Kidney epithelial cell (primary cell): ENCODE measurements around the gene HOMER2. TPM values are rescaled to one million over a fixed set of nuclear protein-coding genes. Genes with fewer than 3 reads are reported as not detected.

Source experiments
- DNase-seq: peaks from one replicate; pipeline ENCODE4 v3.0.0-alpha.2; 2010; ENCODE audit warnings: low read depth
- H3K27me3 ChIP-seq: 2 replicates; pipeline ENCODE4 v1.6.0; 2011; ENCODE audit warnings: low read length; ENCODE audit not compliant: control insufficient read depth, insufficient read depth
- H3K36me3 ChIP-seq: 2 replicates; pipeline ENCODE4 v1.5.1; 2011; ENCODE audit warnings: low read length; ENCODE audit not compliant: control insufficient read depth, insufficient read depth
- H3K4me3 ChIP-seq: 2 replicates; pipeline ENCODE4 v1.5.1; 2011; ENCODE audit warnings: low read depth, mild to moderate bottlenecking, control low read depth, low read length
- total RNA-seq: library from RNA; depleted of rRNA; stranded (reverse); fragments of >200 nt; gene quantifications from 2 replicates; pipeline ENCODE4 v1.2.3, GENCODE V29; 2015
- TF ChIP-seq, protein P1 (sequence below): IDR thresholded peaks from 2 replicates; pipeline ENCODE4 v1.5.1; 2011; ENCODE audit warnings: mild to moderate bottlenecking, moderate library complexity, low read length, control low read depth, inconsistent platforms; ENCODE audit not compliant: insufficient read depth, poor library complexity, severe bottlenecking

HOMER2 gene
- total RNA-seq, 1 donor from 2014 or later, result 56.4 TPM

DNA sequence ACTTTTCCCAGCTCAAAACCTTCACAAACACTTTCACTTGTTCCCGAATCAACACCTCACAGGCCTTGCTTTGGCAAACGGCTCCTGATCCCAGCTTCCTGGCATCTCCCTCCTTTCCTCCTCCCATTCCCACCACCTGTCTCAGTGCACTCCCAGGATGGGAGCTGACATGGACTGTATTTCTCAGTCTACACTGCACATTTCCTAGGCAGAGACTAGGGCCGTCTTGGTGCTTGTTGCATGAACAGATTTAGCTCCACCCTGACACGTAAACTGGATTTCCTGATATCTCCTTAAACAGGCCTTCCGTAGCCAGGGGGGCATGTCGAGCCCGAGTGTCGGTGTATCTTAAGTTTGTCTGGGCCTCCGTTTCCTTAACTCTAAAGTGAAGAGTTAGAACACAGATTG lies 143.9 kb downstream of the HOMER2 start:
- Histone ChIP-seq H3K36me3 (no peaks in the 10 kb centered on the region), H3K4me3 (no peak overlapping the region), H3K27me3 (no peaks in the 10 kb centered on the region)
- TF ChIP-seq, protein P1, sequence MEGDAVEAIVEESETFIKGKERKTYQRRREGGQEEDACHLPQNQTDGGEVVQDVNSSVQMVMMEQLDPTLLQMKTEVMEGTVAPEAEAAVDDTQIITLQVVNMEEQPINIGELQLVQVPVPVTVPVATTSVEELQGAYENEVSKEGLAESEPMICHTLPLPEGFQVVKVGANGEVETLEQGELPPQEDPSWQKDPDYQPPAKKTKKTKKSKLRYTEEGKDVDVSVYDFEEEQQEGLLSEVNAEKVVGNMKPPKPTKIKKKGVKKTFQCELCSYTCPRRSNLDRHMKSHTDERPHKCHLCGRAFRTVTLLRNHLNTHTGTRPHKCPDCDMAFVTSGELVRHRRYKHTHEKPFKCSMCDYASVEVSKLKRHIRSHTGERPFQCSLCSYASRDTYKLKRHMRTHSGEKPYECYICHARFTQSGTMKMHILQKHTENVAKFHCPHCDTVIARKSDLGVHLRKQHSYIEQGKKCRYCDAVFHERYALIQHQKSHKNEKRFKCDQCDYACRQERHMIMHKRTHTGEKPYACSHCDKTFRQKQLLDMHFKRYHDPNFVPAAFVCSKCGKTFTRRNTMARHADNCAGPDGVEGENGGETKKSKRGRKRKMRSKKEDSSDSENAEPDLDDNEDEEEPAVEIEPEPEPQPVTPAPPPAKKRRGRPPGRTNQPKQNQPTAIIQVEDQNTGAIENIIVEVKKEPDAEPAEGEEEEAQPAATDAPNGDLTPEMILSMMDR, result no peak
- DNase-seq, result no peak

DNA sequence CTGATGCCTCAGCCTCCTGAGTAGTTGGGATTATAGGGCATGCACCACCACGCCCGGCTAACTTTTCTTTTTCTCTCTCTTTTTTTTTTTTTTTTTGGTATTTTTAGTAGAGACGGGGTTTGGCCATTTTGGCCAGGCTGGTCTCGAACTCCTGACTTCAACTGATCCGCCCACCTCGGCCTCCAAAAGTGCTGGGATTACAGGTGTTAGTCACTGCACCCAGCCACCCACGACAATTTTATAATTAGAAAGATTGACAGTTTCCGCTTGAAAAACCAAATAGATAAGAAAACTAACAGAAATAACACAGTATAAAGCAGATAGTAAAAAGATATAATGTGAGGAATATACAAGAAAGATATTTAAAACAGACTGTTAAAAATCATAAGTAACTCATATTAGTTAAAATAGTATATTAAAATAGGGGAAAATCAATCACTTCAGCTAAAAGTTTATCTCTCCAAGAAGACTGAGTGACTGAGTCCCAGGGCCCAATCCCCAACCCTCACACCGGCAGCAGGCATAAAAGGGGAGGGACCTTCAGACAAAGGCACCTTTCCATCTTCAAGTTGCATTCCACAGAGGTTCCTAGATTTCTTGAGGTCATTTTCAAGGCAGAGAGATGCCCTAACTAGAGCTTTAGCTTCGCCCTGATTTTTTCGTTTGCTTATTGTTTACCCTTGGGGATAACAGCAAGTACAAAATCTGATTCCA lies 144.4 kb downstream of the HOMER2 start:
- DNase-seq, result no peak
- Histone ChIP-seq H3K36me3 (no peaks in the 10 kb centered on the region), H3K27me3 (no peaks in the 10 kb centered on the region), H3K4me3 (no peak overlapping the region)
- TF ChIP-seq, protein P1, result no peak

DNA sequence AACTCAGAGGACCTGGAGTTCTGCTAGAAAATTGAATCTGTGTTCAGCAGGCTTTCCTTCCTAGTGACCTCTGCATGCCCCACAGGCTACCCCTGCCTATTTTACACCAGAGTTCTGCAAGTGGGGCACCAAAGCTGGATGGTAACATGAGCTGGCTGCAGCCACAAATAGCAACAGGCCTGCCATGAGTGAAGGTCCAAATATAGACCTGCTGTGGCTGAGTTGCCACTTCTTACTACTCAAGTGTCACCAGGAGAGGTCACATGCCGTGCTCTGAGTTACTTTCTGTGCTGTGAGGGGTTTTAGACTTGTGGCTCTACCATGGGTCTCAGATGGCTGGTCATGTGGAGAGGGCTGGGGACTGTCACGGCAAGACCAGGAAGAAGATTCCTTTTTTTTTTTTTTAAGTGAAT lies 146.5 kb downstream of the HOMER2 start, which contains the start of gene FSD2:
FSD2 (minus strand) TSS at position 76 of the 413 bp plus-strand sequence. CDS start 18,679 bp downstream, outside the sequence.
- DNase-seq, result no peak
- H3K36me3 ChIP-seq, result no peaks in the 10 kb centered on the region
- TF ChIP-seq, protein P1, result no peak
- H3K4me3 ChIP-seq, result no peak within 1 kb of the TSS
- no peaks in the 10 kb centered on the region for H3K27me3 ChIP-seq

DNA sequence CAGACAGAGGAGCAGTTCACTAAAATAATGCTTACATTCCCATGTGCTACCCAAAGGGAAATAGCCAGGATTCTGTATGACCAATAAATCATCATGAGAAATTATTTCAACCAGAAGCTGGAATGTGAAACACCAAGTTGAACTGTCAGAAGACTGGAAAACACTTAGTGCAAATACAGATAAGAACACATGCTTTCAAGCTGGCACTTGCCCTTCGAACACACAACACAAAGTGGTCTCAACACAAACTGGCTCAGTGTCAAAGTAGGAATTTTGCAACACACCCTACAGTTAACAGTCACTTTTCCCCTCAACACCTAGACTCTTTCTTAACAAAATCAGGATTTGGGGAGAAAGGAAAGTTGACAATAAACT lies 148.0 kb downstream of the HOMER2 start:
- TF ChIP-seq, protein P1, result no peak
- DNase-seq, result no peak
- H3K36me3 ChIP-seq, result no peaks in the 10 kb centered on the region
- H3K4me3 ChIP-seq, result no peak overlapping the region
- no peaks in the 10 kb centered on the region for H3K27me3 ChIP-seq

DNA sequence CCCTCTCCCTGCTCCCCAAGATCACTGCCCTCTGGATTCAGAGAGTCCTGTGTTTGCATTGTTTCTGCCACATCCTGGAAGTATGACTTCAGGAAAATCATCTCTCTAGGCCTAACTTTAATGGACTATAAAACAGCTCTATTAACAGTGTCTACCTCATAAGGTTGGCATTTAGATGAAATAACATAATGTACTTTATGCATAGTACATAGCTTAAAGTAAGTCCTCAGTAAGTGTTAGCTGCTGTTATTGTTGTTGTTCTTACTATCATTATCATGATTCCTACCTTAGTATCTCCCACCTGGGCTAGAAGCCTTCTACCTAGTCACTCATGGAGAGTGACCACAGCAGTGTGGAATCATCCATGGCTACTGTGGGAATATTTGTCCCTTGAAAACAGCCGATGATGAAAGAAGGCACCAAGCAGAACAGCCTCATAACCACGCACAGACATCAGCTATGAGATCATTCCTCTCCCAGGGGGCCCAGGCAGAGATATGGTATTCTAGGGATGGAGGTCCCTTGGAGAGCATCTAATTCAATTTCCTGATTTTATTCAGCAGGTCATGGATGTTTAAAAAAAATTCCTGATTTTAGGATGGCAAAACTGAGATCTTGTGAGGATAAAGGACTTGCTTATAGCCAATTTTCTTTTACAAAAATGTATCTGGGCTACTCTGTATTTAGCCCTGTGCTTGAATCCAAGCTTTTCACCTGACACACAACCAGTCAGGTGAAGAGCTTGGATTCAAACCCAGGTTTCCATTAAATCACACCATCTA lies 148.5 kb downstream of the HOMER2 start:
- no peaks in the 10 kb centered on the region for H3K27me3 ChIP-seq
- H3K4me3 ChIP-seq, result no peak overlapping the region
- TF ChIP-seq, protein P1, result no peak
- no peak for DNase-seq
- H3K36me3 ChIP-seq, result no peaks in the 10 kb centered on the region
